ENCODE results near the gene CARS1. TPM values are rescaled to one million over a fixed set of nuclear protein-coding genes. Genes with fewer than 3 reads are reported as not detected.
A peak's percentile ranks its signal among the peaks of the same experiment; 100 is the strongest.

The CARS1 gene
- total RNA-seq, 4 donors from 2014 or later, result 31.5 to 46.5 (median 34.7) TPM

DNA sequence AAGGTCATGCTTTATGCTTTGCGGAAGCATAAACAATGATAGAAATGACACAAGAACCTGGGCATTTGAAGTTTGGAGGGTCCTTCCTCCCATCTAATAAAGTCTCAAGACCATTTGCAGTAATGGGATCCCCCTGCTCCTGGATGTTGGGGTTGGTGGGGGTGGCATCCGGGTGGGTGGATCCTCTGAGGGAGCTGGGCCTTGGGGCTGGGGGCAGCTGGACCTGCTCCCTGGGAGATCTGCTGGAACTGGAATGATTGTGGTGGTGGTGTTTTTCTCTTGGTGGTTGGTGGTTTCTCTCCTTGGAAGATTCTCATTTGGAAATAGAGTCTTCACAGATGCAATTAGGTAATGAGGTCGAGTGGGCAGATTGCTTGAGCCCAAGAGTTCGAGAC, 62.9 kb downstream of the CARS1 start:
- H3K4me3 ChIP-seq, result no peak overlapping the region
- intact Hi-C loops (cut with DNase I; ENCODE audit: low total_unique reads), result no loop called here
- H3K36me3 ChIP-seq, result no peaks in the 10 kb centered on the region
- in situ Hi-C loops (cut with MboI; ENCODE audit: low sequenced_read_pairs in 4 of 4), result no loop called here
- DNase-seq (no peak), ATAC-seq (no peak)
- TF ChIP-seq, protein P1, sequence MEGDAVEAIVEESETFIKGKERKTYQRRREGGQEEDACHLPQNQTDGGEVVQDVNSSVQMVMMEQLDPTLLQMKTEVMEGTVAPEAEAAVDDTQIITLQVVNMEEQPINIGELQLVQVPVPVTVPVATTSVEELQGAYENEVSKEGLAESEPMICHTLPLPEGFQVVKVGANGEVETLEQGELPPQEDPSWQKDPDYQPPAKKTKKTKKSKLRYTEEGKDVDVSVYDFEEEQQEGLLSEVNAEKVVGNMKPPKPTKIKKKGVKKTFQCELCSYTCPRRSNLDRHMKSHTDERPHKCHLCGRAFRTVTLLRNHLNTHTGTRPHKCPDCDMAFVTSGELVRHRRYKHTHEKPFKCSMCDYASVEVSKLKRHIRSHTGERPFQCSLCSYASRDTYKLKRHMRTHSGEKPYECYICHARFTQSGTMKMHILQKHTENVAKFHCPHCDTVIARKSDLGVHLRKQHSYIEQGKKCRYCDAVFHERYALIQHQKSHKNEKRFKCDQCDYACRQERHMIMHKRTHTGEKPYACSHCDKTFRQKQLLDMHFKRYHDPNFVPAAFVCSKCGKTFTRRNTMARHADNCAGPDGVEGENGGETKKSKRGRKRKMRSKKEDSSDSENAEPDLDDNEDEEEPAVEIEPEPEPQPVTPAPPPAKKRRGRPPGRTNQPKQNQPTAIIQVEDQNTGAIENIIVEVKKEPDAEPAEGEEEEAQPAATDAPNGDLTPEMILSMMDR (IDR thresholded peaks at IDR 0.05 in 4 of 5, conservative IDR thresholded peaks at IDR 0.05 in 1 of 5), result no peak
- TF ChIP-seq POLR2A (IDR thresholded peaks at IDR 0.05), result no peak
- no peaks in the 10 kb centered on the region for H3K27me3 ChIP-seq
- no peak overlapping the region for H3K27ac ChIP-seq
- no peaks in the 10 kb centered on the region for H3K9me3 ChIP-seq
- H3K4me1 ChIP-seq, result peaks cover 30 to 35% of the 10 kb centered on the region in 2 donors

DNA sequence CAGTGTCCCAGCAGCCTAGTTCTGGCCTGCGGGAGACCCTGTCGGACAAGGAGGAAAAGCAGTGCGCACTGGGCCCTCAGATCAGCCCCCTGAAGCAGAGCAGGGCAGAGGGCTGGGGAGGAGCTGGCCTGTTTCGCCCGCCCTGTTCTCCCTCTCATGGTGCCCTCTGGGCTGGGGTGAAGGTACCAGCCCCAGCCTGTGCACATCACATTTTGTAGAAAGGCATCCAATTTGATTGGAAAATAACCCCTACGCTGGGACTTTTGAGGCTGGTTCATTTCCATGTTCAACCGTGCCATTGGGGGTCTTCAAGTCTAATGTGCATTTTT, 64.3 kb downstream of the CARS1 start:
- ATAC-seq, result no peak

DNA sequence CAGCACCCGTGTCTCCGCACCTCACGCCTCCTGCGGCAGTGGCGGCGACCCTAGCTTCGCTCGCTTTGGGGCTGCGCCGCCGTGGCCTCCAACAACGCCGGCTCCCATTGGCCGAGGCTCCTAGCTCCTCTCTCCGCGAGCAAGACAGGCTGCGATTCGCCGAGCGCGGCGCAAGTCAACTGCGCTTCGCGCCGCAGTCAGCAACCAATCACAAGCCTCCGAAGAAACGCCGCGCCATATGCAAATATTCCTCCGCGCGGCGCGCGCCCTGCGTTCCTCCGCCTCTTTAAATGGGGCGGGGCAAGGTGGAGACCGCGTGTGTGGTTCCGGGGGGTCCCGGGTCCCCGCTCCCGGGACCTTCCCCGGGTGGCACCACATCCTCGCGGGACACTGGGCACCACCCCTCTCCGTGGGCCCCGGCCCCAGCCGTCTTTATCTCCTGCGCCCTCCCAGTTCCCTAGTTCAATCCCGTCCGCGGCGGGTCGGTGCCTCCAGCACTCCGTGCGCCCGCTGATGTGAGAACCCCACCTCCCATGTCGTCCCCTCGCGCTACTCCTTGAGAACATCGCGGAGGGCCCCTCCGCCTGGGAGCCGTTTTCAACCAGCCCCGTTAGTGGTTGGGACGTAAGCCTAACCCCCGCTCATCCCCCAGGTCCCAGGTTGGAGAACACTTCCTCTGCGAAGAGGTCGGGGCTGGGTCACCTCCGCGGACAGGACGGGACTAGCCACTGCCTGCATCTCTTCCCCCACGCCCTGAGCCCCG, 64.8 kb downstream of the CARS1 start, which contains the start of gene NAP1L4:
TSS of gene NAP1L4 (minus strand) at position 96 of the 763 bp plus-strand sequence. CDS start 13,109 bp downstream, outside the sequence.
- ATAC-seq (peak; percentile 92), DNase-seq (peak; percentile 96 to 98)
- Histone ChIP-seq H3K4me3 (peak within 1 kb of the TSS; percentile 76 to 92 (median 88)), H3K9me3 (no peaks in the 10 kb centered on the region), H3K27me3 (no peaks in the 10 kb centered on the region), H3K27ac (peak within 1 kb of the TSS; percentile 87 to 98 (median 96)), H3K36me3 (no peaks in the 10 kb centered on the region), H3K4me1 (peaks cover 46 to 52% of the 10 kb centered on the region in 2 donors)
- peak; percentile 90 to 95 for TF ChIP-seq POLR2A (IDR thresholded peaks at IDR 0.05)
- TF ChIP-seq, protein P1 (IDR thresholded peaks at IDR 0.05 in 4 of 5, conservative IDR thresholded peaks at IDR 0.05 in 1 of 5), result no peak
- intact Hi-C loops (cut with DNase I; ENCODE audit: low total_unique reads) (no loop called here), in situ Hi-C loops (cut with MboI; ENCODE audit: low sequenced_read_pairs in 4 of 4) (no loop called here)

More for the DNA sequence above, 64.3 kb downstream of the CARS1 start:
- peak overlapping the region; percentile 72 to 92 (median 83) for H3K4me3 ChIP-seq
- H3K9me3 ChIP-seq, result no peaks in the 10 kb centered on the region
- in situ Hi-C loops (cut with MboI; ENCODE audit: low sequenced_read_pairs in 4 of 4), result no loop called here
- DNase-seq, result no peak
- H3K4me1 ChIP-seq, result peaks cover 43 to 48% of the 10 kb centered on the region in 2 donors
- no peaks in the 10 kb centered on the region for H3K36me3 ChIP-seq
- no peak overlapping the region for H3K27ac ChIP-seq
- TF ChIP-seq, protein P1 (IDR thresholded peaks at IDR 0.05 in 4 of 5, conservative IDR thresholded peaks at IDR 0.05 in 1 of 5), result no peak
- TF ChIP-seq POLR2A (IDR thresholded peaks at IDR 0.05), result no peak
- intact Hi-C loops (cut with DNase I; ENCODE audit: low total_unique reads), result no loop called here
- no peaks in the 10 kb centered on the region for H3K27me3 ChIP-seq

DNA sequence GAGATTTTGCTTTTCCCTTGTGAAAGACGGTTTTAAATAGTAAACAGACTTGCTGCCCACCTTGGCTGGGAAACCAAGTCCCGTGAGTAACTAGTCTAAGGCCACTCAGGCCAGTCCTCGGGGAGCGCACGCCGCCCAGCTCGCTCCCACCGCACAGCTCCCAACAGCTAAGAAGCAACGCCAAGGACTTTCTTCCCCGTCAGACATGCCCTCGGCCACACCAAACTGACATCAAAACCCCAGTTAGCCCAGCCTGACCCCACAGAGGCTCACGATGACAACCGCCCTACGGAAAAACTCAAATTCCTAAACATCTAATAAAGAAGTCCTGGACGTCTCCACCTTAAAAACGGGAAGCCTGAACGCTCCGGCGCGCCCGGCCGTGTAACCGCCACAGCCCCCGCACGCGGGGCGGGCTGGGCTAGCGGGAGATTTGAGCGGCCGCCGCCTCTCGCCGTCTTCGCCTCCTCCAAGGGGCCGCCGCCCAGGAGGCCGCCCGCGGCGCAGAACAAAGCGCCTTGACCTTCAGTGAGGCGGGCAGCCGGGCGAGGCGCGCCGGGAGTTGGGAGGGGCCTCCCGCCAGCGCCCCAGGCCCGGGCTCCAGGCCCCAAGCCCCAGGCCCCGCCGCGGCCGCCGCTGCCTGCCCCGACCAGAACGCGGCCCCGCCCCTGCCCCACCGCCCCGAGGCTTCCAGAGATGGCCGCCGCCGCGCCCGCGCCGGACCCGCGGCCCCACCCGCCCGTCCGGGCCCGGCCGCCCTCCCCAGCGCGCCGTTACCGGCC, 65.6 kb downstream of the CARS1 start:
- H3K9me3 ChIP-seq, result no peaks in the 10 kb centered on the region
- intact Hi-C loops (cut with DNase I; ENCODE audit: low total_unique reads) (loop anchor here (2.0 kb wide), 1 partner anchor 49 kb away; no protein-coding TSS in a partner anchor), in situ Hi-C loops (cut with MboI; ENCODE audit: low sequenced_read_pairs in 4 of 4) (no loop called here)
- TF ChIP-seq POLR2A (IDR thresholded peaks at IDR 0.05), result no peak
- TF ChIP-seq, protein P1 (IDR thresholded peaks at IDR 0.05 in 4 of 5, conservative IDR thresholded peaks at IDR 0.05 in 1 of 5), result peak in 1 of 5 experiments; percentile 11
- ATAC-seq (peak; percentile 68 to 79), DNase-seq (peak in 1 of 2 donors; percentile 32)
- H3K4me3 ChIP-seq, result peak overlapping the region; percentile 76 to 92 (median 88)
- H3K27ac ChIP-seq, result peak overlapping the region; percentile 87 to 98 (median 96)
- H3K36me3 ChIP-seq, result no peaks in the 10 kb centered on the region
- no peaks in the 10 kb centered on the region for H3K27me3 ChIP-seq
- H3K4me1 ChIP-seq, result peaks cover 46 to 57% of the 10 kb centered on the region in 2 donors

All from gastrocnemius medialis (tissue), 4 donors.